GM18951 (cell line): ENCODE data around the gene TBX18.

ENCODE experiments used
- POLR2A ChIP-seq: IDR thresholded peaks from 4 replicates; pipeline ENCODE4 v1.6.1; 2011; ENCODE audit warnings: mild to moderate bottlenecking; ENCODE audit not compliant: insufficient read length, insufficient read depth; ENCODE audit errors: extremely low read depth
- in situ Hi-C: fragments of 300-500 bp; cut with MboI; formaldehyde crosslinking; loops from one replicate; pipeline ENCODE4 v1.12.0; 2022; ENCODE audit warnings: low sequenced_read_pairs, mixed read lengths, inconsistent platforms; ENCODE audit not compliant: unreplicated experiment

The TBX18 gene

DNA sequence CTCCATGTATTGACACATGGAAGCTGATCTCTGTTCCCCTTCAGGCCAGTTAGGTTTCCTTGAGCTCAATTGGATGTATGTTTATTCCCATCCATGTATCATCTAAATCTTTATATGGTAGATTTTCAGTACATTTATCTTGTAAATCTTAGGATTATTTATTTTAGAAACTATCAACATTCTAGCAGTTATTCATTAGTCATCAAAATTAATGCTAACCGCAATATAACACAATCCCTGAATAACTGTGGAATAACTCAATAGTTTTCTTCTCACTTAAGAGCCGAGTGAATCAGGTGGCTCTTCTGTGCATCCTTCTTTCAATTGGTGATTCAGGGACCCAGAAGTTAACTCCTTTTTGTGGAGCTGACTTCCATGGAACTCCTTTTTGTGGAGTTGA is 15.5 kb upstream of the TBX18 start:
- in situ Hi-C loops = no loop called here
- TF ChIP-seq POLR2A = no peak

- TF ChIP-seq POLR2A = no peak
- in situ Hi-C loops = no loop called here
Measured at GRCh38 chr6:84779380-84779779, 15.0 kb upstream of the TBX18 start.

GRCh38 chr6:84777888-84778287 is 13.5 kb upstream of the TBX18 start:
- TF ChIP-seq POLR2A = no peak
- in situ Hi-C loops = no loop called here

GRCh38 chr6:84776392-84776791 is 12.0 kb upstream of the TBX18 start:
- in situ Hi-C loops = no loop called here
- no peak for TF ChIP-seq POLR2A

DNA sequence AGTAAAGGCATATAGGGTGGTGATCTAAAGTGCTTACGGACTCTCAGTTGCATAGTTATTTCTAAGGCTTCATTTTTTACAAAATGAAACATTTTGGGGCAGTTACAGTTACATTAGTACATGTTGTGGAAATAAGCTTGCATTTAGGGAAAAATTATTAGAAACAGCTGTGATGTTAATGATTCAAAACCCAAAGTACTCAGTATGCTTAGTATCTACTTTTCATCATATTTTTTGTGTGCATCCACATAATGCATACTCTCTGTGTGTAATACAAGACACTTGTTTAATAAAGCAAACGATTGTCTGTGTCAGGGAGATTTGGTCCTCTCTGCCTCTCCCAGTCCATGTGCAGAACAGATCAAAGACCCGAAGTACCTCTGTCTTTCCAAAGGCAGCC is 11.4 kb upstream of the TBX18 start:
- in situ Hi-C loops = no loop called here
- TF ChIP-seq POLR2A = no peak

GRCh38 chr6:84774985-84775284 is 10.5 kb upstream of the TBX18 start:
- no peak for TF ChIP-seq POLR2A
- in situ Hi-C loops = loop anchor here (25.0 kb wide), 1 partner anchor 488 kb away; no protein-coding TSS in a partner anchor

GRCh38 chr6:84774157-84774984 is 10.0 kb upstream of the TBX18 start:
- no peak for TF ChIP-seq POLR2A
- in situ Hi-C loops = loop anchor here (25.0 kb wide), 1 partner anchor 487 kb away; no protein-coding TSS in a partner anchor

DNA sequence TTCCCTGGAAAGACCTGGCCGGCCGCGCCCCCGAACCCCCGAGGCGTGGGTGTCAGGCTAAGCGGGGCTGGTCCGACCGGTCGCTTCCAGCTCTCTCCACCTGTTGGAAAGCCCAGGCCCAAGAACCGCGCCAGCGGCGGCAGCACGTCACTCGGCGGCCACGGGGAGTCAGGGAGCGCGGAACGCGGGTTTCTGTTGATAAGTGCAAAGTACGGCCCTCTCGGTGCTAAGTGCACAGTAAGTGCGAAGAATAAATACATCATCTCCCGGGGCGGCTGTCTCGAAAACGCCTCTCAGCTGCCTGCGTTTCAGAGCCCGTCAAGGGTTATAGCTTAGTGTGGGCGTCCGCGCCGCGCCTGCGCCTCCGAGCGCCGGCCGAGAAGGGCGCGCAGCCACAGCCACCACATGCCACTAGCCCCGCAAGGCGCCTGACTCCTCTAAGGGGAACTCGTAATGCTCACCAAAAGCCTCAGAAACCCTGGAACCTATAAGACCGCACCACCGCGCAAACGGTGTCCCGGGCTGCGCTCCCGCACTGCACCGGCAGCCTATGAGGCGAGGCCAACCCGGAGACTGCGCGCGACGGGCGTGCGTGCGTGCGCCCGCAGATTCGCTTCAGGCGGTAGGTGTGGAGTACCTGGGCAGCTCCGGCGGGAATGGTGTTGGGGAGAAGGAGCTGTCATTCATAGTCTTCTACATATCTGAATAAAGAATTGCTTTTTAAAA is 9.2 kb upstream of the TBX18 start:
- in situ Hi-C loops = loop anchor here (25.0 kb wide), 1 partner anchor 486 kb away; no protein-coding TSS in a partner anchor
- TF ChIP-seq POLR2A = no peak

- in situ Hi-C loops = loop anchor here (25.0 kb wide), 1 partner anchor 486 kb away; no protein-coding TSS in a partner anchor
- no peak for TF ChIP-seq POLR2A
Measured at GRCh38 chr6:84773133-84773430, 8.7 kb upstream of the TBX18 start.

GRCh38 chr6:84772428-84773132 is 8.2 kb upstream of the TBX18 start:
- in situ Hi-C loops = loop anchor here (25.0 kb wide), 1 partner anchor 485 kb away; no protein-coding TSS in a partner anchor
- no peak for TF ChIP-seq POLR2A

DNA sequence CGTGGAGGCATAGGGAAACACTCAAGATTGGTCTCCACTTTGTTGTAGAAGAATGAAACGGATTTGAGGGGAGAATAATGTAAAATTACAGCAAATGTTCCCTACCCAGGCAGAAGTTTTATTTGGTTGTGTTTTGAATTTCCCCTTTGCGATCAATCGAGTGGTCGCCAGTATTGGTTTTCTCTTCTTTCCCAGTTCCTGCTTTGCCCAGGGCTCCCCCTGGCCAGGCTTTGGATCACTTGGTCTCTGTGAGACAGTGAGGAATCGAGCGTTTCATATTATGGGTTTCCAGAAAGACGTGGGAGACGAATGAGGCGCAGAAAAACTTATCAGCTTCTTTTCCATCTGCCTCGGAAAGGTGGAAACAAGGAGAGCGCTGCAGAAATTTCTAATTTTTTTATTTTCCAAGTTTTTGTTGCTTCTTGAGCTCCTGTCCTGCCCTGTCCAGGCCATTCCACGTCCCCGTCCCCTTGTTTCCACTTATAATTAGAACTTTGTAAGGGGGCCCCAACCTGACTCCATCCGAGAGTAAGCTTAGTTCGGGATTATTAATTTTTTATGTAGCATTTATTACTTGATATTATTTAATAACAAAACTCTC is 7.5 kb upstream of the TBX18 start:
- no peak for TF ChIP-seq POLR2A
- in situ Hi-C loops = loop anchor here (25.0 kb wide), 1 partner anchor 485 kb away; no protein-coding TSS in a partner anchor

- TF ChIP-seq POLR2A = no peak
- in situ Hi-C loops = loop anchor here (25.0 kb wide), 1 partner anchor 484 kb away; no protein-coding TSS in a partner anchor
Measured at GRCh38 chr6:84771125-84771755, 6.8 kb upstream of the TBX18 start.
